Left lung (tissue), 10 donors: ENCODE results near the gene OR2AK2. TPM values are rescaled to one million over a fixed set of nuclear protein-coding genes. Genes with fewer than 3 reads are reported as not detected.

Experiments
- ATAC-seq: fragments of 200-7000 bp; cut with Tn5 transposase; one replicate; pipeline ENCODE4 v1.9.1; 2020; ENCODE audit warnings: moderate library complexity
- DNase-seq, 4 donors: peaks; one replicate each; pipeline ENCODE4 v3.0.0-alpha.2; 2013 to 2020
- H3K27ac ChIP-seq, 2 donors: fragments of 200-600 bp; sonication (generic) in 1 of 2; one replicate each; pipeline versions ENCODE4 v1.5.0 to v1.8.0; 2020 to 2021
- H3K27me3 ChIP-seq, 2 donors: fragments of 200-600 bp; sonication (generic) in 1 of 2; one replicate each; pipeline versions ENCODE4 v1.5.0 to v1.8.0; 2020 to 2021
- H3K36me3 ChIP-seq, 2 donors: fragments of 200-600 bp; sonication (generic) in 1 of 2; one replicate each; pipeline versions ENCODE4 v1.5.0 to v1.8.0; 2020 to 2021
- H3K4me1 ChIP-seq, 2 donors: fragments of 200-600 bp; one replicate each; pipeline ENCODE4 v1.8.0; 2021
- H3K4me3 ChIP-seq, 2 donors: fragments of 200-600 bp; sonication (generic) in 1 of 2; one replicate each; pipeline versions ENCODE4 v1.5.0 to v1.8.0; 2020 to 2021; ENCODE audit warnings: mild to moderate bottlenecking in 1 of 2
- H3K9me3 ChIP-seq, 2 donors: fragments of 200-600 bp; sonication (generic) in 1 of 2; one replicate each; pipeline versions ENCODE4 v1.5.0 to v1.8.0; 2020 to 2021
- intact Hi-C, 2 donors: fragments of 100-400 bp; cut with DNase I; formaldehyde crosslinking; loops; one replicate each; pipeline versions ENCODE4 v1.11.2 to v1.14.2; 2022
- polyA plus RNA-seq, 6 donors: library from polyadenylated mRNA; unstranded; fragments of 120-200 nt; gene quantifications; one replicate each; pipeline ENCODE4 v1.2.1, GENCODE V29; 2013; ENCODE audit not compliant: insufficient read length in 6 of 6
- total RNA-seq, 2 donors: library from RNA; stranded (reverse); fragmentation: NEBNext Ultra II Directional; extraction: Animal tissue kit (Norgen Biotek cat#: 25700); gene quantifications; one replicate each; pipeline ENCODE4 v1.2.1, GENCODE V29; 2021
- TF ChIP-seq, protein P1 (sequence below), 2 donors: fragments of 200-600 bp; sonication (generic) in 1 of 2; IDR thresholded peaks; one replicate each; pipeline versions ENCODE4 v1.5.0 to v1.8.0; 2021; ENCODE audit warnings: antibody characterized with exemption in 2 of 2
- donor health status: DM: no; HTN: yes; CAD: no.
- donor health status: DM: no; HTN: no; CAD: no.

OR2AK2 gene
- total and polyA plus RNA-seq, 8 donors: not detected

DNA sequence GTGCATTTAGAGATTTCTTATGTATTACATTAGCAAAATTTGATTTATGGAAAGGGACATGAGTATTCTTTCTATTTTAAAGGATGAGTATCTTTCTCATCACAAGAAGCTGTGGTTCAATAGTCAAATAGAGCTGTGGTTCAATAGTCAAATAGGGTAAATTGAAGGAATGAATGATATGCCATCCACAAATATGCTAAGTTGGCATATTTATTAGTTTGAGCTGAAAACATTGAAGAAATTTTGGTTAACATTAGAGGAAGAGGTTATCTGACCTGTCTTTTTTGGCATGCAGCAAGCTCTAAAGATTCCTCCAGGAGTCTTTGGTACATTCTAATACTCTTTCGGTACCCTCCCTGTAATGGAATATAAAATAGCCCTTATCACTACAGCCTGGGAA lies 11.6 kb upstream of the OR2AK2 start:
- no peak overlapping the region for H3K4me3 ChIP-seq
- H3K27ac ChIP-seq: no peak overlapping the region
- TF ChIP-seq, protein P1, sequence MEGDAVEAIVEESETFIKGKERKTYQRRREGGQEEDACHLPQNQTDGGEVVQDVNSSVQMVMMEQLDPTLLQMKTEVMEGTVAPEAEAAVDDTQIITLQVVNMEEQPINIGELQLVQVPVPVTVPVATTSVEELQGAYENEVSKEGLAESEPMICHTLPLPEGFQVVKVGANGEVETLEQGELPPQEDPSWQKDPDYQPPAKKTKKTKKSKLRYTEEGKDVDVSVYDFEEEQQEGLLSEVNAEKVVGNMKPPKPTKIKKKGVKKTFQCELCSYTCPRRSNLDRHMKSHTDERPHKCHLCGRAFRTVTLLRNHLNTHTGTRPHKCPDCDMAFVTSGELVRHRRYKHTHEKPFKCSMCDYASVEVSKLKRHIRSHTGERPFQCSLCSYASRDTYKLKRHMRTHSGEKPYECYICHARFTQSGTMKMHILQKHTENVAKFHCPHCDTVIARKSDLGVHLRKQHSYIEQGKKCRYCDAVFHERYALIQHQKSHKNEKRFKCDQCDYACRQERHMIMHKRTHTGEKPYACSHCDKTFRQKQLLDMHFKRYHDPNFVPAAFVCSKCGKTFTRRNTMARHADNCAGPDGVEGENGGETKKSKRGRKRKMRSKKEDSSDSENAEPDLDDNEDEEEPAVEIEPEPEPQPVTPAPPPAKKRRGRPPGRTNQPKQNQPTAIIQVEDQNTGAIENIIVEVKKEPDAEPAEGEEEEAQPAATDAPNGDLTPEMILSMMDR (IDR thresholded peaks at IDR 0.05): no peak
- no peaks in the 10 kb centered on the region for H3K27me3 ChIP-seq
- no peak for DNase-seq
- no peaks in the 10 kb centered on the region for H3K36me3 ChIP-seq
- H3K4me1 ChIP-seq: no peaks in the 10 kb centered on the region
- H3K9me3 ChIP-seq: peaks cover 0 to 5% of the 10 kb centered on the region in 2 donors
- no peak for ATAC-seq
- intact Hi-C loops: no loop called here

DNA sequence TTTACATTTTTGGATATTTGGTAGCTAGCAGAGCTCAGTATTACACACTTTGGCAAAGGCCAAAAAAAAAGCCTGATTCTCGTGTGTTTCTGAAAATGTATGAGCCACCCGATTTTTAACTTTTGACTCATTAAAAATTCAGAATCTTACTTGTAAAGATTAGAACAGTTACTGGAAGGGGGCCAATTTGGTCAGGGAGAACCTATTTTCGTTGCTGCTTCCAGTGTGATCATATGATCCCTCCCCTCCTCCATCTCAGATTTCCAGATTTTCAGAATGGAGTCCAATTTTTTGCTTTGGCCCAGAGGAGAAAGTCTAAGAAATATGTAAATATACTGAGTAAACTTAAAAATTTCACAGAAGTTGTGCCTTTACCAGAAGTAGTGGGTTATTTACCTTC lies 3.2 kb upstream of the OR2AK2 start:
- intact Hi-C loops: no loop called here
- Histone ChIP-seq H3K4me3 (no peak overlapping the region), H3K27me3 (no peaks in the 10 kb centered on the region), H3K4me1 (no peaks in the 10 kb centered on the region), H3K27ac (no peak overlapping the region), H3K36me3 (no peaks in the 10 kb centered on the region), H3K9me3 (no peaks in the 10 kb centered on the region)
- DNase-seq (no peak), ATAC-seq (no peak)
- TF ChIP-seq, protein P1 (IDR thresholded peaks at IDR 0.05): no peak

DNA sequence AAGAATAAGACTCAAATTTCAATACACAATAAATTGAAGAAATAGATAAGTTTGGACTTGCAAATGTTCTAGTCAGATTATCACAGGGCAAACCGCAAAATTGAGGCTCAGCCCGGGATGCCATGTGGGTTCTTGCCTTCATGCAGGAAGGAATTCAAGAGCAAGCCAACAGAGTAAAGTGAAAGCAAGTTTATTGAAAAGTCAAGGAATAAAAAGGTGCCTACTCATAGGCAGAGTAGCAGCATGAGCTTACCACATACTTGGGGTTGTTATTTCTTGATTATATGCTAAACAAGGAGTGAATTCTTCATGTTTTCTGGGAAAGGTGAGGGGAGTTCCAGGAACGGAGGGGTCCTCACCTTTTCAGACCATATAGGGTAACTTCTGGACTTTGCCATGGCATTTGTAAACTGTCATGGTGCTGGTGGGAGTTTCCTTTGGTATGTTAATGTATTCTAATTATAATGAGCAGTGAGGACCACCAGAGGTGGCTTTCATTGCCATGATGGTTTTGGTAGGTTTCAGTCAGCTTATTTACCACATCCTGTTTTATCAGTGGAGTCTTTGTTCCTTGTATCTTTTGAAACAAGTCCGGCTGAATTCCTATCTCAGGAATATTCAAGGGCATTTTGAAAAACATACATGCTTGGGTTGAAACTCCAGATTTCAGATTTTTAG lies 2.0 kb upstream of the OR2AK2 start:
- Histone ChIP-seq H3K27ac (no peak overlapping the region), H3K4me3 (no peak overlapping the region), H3K9me3 (no peaks in the 10 kb centered on the region), H3K27me3 (no peaks in the 10 kb centered on the region), H3K36me3 (no peaks in the 10 kb centered on the region), H3K4me1 (no peaks in the 10 kb centered on the region)
- intact Hi-C loops: no loop called here
- DNase-seq (no peak), ATAC-seq (no peak)
- TF ChIP-seq, protein P1 (IDR thresholded peaks at IDR 0.05): no peak

DNA sequence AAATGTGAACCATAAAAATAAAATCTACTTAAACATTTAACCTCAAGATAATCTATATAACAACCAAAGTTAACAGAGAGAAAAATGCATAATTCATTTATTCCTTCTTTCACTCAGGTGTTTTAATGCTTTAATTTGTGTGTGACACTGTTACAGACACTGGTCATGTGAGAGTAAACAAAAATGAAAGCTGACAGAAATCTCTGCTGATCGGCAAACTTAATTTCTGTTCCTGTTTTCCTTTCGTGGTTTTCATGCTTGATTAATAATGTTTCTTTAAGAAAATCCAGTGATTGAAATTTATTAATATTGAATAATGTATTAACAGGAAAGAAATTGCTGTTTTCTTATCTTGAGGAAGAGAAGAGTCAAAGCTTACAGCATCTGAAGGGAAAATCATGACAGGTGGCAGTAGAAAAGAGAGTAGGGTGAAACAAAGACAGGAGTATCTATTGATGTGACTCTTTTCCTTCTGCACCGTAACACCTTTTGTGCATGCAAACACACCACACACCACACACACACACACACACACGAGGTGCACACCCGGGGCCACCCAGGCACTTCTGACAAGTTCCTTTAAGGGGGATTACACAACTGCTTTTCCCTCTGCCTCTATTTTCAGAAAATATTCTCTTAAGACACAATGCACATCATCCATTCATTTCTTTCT lies 1.6 kb downstream of the OR2AK2 start:
- Histone ChIP-seq H3K4me3 (no peak overlapping the region), H3K36me3 (no peaks in the 10 kb centered on the region), H3K27ac (no peak overlapping the region), H3K4me1 (no peaks in the 10 kb centered on the region), H3K9me3 (no peaks in the 10 kb centered on the region), H3K27me3 (no peaks in the 10 kb centered on the region)
- intact Hi-C loops: no loop called here
- TF ChIP-seq, protein P1 (IDR thresholded peaks at IDR 0.05): no peak
- no peak for ATAC-seq
- no peak for DNase-seq

DNA sequence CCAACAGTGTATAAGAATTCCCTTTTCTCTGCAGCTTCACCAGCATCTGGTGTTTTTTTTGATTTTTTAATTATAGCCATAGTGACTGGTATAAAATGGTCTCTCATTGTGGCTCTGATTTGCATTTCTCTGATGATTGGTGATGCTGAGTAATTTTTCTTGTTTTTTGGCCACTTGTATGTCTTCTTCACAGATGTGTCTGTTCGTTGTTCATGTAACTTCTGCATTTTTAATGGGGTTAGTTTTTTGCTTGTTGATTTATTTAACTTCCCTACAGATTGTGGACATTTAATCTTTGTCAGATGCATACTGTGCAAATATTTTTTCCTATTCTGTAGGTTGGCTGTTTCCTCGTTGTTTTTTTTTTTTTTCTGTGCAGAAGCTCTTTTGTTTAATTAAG lies 28.0 kb downstream of the OR2AK2 start:
- H3K9me3 ChIP-seq: no peaks in the 10 kb centered on the region
- ATAC-seq: no peak
- no peak overlapping the region for H3K27ac ChIP-seq
- no peaks in the 10 kb centered on the region for H3K36me3 ChIP-seq
- H3K4me3 ChIP-seq: no peak overlapping the region
- TF ChIP-seq, protein P1 (IDR thresholded peaks at IDR 0.05): no peak
- intact Hi-C loops: no loop called here
- no peaks in the 10 kb centered on the region for H3K27me3 ChIP-seq
- no peak for DNase-seq
- no peaks in the 10 kb centered on the region for H3K4me1 ChIP-seq
